DMS114 treated with DMSO at 0.1 percent for 48 hours (cell line): ENCODE measurements around the gene RAB9B.

Source experiments
- DNase-seq: peaks from one replicate; lab custom pipeline; 2025; ENCODE audit not compliant: unreplicated experiment; lab: John Stamatoyannopoulos, UW

Gene RAB9B

GRCh38 chrX:103773445-103773844 lies 58.6 kb downstream of the RAB9B start:
- no peak for DNase-seq
